T47D (cell line): ENCODE data around the gene CERS5.
"Not testable (repeated sequence)": the region's sequence is repeated elsewhere in the genome, so short reads cannot be mapped to it uniquely, and the experiment has no call there.

Source experiments
- DNase-seq, 2 experiments: peaks; one replicate each; pipeline versions ENCODE4 v3.0.0 to v3.0.0-alpha.2; 2011 to 2012; ENCODE audit warnings: low read depth in 1 of 2, low spot score in 1 of 2
- JUND ChIP-seq: IDR thresholded peaks from 2 replicates; pipeline ENCODE4 v1.6.1; 2012; ENCODE audit warnings: low read depth
- in situ Hi-C: cut with HindIII; loops from 2 replicates; pipeline ENCODE4 v1.10.0; 2016; ENCODE audit warnings: low sequenced_read_pairs, low pct_unique_long_range_greater_than_20kb

Gene CERS5

DNA sequence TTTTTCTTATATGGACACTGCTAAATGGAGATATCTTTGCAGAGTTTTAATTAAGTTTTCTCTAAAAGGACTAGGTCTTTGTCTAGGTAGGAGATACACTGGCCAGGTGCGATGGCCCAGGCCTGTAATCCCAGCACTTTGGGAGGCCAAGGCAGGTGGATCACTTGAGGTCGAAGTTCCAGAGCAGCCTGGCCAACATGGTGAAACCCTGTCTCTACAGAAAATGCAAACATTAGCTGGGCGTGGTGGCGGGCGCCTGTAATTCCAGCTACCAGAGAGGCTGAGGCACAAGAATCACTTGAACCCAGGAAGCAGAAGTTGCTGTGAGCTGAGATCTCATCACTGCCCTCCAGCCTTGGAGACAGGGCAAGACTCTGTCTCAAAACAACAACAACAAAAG lies 17.1 kb upstream of the CERS5 start:
- no peak for TF ChIP-seq JUND
- no peak for DNase-seq
- in situ Hi-C loops: no loop called here

DNA sequence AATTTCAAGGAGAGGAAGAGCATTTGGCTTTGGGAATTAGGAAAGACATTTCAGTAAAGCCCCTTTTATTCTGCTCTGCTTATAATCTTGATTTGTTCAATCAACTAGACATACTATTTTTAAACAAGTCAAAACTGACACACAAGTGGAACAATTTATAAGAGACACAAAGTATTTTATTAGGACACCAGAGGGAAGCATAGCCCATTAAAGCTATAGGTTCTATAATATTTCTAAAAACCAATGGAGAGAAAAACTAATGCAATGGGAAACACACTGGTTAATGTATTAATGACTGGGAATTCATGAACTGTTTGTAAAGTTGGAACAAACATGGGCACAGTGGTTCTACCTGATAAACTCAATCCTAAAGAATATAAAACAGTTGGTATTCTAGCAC lies 15.3 kb upstream of the CERS5 start:
- in situ Hi-C loops: no loop called here
- TF ChIP-seq JUND: no peak
- peak in 1 of 2 experiments; percentile 61 for DNase-seq

DNA sequence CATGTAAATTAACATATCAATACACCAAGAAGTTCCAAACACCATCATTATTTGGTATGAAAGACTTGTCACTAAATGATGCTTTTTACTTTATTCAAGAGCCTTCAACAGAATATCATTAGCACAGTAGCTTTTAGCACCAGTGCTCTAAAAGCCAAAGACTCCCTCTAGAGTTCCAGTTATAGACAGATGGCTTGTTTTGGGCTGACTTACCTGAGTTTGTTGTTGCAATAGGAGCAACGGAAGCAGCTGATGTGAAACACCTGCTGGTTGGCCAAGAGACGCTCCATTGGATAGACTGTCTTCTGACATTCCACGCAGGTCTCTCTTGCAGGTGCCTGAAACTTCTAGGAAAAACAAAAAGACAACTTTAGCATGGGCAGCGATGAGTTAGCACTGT lies 14.5 kb upstream of the CERS5 start:
- in situ Hi-C loops: no loop called here
- no peak for TF ChIP-seq JUND
- DNase-seq: no peak

DNA sequence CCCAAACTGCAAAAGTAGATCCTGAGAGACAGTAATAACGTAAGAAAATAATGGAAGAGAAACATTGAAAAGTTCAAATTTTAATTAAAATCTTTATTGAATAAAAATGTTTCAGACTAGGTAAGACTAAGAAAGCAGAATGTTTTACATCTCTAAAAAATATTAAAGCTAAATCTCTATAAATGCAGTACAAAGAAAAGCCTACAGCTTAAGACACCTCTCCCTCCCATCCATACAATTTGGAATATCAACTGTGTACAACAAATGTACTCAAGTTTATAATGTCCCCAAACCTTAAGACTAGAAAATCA lies 8.5 kb upstream of the CERS5 start:
- no peak for DNase-seq
- in situ Hi-C loops: no loop called here
- no peak for TF ChIP-seq JUND

DNA sequence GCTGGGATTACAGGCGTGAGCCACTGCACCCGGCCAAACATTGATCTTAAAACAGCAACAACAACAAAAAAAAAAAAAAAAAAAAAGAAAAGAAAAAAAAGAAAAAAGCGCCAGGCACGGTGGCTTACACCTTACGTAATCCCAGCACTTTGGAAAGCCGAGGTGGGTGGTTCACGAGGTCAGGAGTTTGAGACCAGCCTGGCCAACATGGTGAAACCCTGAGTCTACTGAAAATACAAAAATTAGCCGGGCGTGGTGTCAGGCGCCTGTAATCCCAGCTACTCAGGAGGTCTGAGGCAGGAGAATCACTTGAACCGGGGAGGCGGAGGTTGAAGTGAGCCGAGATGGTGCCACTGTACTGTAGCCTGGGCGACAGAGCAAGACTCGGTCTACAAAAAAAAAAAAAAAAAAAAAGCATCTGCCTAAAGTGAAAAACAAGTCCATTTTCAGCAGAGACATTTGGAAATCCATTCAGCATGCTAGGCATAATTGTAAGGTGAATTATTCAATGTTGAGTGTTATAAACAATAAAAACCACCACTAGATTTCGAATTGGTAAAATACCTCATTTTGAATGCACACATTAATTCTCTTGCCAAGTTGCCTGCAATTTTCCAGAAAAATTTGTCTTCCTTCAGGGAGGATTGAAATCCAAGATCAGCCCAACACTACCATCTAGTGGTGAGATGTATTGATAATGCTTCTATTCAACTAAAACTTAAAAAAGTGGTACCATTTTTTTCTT lies 8.0 kb upstream of the CERS5 start:
- TF ChIP-seq JUND: no peak
- in situ Hi-C loops: no loop called here
- DNase-seq: peak in 1 of 2 experiments; percentile 81

DNA sequence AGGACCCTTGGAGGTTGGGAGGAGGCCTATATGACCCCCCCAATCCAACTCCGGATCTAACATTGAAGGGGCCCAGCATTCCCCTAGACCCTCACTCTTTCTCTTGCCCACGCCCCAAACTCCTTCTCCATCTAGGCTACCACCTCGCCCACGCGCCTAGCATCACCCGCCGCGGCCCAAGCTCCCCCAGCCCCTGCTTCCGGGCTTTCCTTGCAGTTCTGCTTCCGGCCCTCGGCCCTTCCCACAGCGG lies 445 bp downstream of the CERS5 start:
- no peak for DNase-seq
- in situ Hi-C loops: no loop called here
- no peak for TF ChIP-seq JUND

DNA sequence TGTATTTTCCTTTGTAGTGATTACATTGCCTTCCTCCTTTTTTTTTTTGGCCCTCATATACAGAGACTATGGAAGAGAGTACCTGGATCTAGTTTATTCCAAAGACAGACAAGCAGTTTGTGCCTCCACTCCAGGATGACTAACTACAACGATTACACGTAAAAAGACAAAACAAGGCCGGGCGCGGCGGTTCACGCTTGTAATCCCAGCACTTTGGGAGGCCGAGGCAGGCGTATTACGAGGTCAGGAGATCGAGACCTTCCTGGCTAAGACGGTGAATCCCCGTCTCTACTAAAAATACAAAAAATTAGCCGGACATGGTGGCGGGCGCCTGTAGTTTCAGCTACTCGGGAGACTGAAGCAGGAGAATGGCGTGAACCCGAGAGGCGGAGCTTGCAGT lies 2.2 kb downstream of the CERS5 start:
- no peak for TF ChIP-seq JUND
- no peak for DNase-seq
- in situ Hi-C loops: no loop called here

DNA sequence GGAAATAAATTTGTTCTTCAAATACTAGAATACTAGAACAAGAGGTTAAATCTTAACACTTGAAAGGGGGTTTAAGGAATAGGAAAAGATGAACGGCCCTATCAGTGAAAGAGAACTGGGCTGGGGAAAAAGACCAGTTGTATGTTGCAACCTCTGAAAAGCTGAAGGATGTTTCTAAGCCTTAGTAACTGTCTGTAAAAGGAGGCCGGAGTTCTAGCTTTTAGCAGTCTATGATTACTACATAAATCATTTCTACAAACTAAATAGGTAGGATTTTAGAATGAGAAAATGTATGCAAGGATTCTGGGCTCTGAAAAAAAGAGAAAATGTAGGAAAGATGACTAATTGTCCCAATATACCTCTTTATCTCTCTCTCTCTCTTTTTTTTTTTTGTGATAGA lies 4.9 kb downstream of the CERS5 start:
- no peak for DNase-seq
- TF ChIP-seq JUND: no peak
- in situ Hi-C loops: no loop called here

DNA sequence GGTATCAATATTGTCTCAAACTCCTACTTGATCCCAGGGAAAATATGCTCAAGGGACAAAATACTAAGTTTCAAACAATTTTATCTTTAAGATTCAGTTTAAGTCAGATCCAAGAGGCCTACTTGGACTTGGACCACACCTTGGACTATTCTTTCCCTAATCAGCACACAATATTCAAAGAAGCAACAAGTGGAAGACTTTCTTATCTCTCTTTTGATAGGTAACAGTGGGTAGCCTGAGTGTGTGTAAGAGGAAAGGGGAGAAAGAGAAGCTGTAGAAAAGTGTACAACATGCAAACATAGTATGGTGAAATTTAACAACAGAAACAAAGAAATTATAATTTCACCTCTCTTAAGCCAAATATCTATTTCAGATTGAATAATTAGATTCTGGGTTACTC lies 6.5 kb downstream of the CERS5 start:
- DNase-seq: no peak
- in situ Hi-C loops: no loop called here
- TF ChIP-seq JUND: no peak

DNA sequence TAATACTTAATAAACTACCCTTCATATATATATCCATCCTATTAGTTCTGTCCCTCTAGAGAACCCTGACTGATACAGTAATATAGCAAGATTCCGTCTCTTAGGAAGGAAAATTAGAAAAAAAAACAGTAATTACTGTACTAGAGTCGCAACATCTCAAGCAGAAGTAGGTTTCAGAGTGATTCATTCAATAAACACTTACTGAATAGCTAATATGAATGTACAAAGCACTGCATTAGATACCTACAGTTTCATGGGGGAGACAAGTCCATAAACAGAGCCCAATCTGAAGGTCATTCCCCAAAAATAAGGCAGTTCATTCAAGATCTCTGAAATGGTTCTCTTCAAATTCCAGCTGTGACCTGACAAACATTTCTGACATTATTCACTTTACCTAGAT lies 9.9 kb downstream of the CERS5 start:
- no peak for TF ChIP-seq JUND
- in situ Hi-C loops: no loop called here
- DNase-seq: no peak

DNA sequence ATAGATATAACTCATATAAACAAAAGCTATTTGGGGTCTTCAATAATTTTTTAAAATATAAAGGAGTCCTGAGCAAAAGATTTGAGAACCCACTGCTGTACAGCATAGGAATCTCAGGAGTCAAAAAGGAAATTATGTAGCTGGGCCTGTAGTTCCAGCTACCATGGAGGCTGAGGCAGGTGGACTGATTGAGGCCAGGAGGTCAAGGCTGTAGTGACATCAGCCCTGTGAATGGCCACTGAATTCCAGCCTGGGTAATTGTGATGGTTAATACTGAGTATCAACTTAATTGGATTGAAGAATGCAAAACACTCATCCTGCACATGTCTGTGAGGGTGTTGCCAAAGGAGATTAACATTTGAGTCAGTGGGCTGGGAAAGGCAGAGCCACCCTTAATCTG lies 10.5 kb downstream of the CERS5 start:
- DNase-seq: no peak
- TF ChIP-seq JUND: no peak
- in situ Hi-C loops: no loop called here

DNA sequence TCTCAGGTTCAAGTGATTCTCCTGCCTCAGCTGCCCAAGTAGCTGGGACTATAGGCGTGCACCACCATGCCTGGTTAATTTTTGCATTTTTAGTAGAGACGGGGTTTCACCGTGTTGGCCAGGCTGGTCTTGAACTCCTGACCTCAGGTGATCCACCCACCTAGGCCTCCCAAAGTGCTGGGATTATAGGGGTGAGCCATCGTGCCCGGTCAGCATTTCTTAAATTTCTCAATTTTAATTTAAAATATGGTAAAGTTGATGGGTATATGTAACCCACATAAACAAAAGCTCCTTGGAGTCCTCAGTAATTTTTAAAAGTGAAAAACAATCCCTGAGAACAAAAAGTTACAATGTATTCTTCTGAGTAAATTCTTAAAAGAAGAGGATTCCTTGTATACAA lies 12.2 kb downstream of the CERS5 start:
- in situ Hi-C loops, DNase-seq: not testable (repeated sequence)

DNA sequence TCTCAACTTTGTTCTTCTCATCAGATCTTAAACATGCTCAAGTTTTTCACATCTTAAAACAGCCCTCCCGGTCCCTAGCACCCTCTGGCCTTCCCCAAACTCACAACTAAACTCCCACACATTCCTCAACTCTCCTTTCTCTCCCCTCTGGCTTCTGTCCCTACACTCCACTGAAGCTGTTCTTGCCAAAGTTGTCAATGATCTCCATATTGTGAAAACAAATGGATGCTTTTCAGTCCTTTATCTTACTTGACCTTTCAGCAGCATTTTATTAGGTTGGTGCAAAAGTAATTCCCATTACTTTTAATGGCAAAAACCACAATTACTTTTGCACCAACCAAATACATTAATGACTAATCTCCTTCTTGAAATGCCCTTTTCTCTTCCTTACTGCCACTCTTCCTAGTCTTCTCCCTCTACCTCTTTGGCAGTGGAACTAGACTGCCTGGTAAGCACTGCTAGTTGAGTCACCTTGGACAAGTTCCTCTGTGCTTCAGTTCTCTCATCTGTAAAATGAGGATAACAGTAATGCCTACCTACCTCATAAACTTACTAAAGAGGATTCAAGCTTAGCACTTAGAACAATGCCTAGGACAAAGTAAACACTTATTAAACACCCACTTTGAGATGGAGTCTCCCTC lies 16.0 kb downstream of the CERS5 start:
- no peak for TF ChIP-seq JUND
- no peak for DNase-seq
- in situ Hi-C loops: no loop called here

DNA sequence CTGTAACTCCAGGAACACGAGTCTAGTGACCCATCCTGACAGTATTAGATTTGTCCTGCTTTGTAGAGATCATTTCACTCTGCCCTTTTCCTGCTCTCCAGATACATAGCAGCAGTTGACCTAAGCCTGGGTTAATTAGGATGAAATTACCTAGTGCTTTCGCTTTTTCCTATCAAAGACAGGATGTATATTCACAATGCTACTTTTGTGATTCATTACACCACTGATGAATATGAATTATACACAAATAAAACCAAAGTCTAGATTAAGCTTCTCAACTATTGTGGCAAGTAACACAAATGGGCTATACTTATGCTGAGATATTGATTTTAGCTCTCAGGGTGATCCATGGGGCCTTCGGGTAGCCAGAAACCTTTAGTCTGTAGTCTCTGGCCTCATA lies 17.9 kb downstream of the CERS5 start:
- TF ChIP-seq JUND: no peak
- in situ Hi-C loops: no loop called here

DNA sequence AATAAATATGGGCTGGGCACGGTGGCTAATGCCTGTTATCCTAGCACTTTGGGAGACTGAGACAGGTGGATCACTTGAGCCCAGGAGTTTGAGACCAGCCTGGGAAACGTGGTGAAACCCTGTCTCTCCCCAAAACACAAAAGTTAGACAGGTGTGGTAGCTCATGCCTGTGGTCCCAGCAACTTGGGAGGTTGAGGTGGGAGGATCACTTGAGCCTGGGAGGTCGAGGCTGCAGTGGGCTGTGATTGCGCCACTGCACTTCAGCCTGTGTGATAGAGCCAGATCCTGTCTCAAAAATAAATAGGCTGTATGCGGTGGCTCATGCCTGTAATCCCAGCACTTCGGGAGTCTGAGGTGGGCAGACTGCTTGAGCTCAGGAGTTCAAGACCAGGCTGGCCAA lies 19.2 kb downstream of the CERS5 start:
- DNase-seq, in situ Hi-C loops: not testable (repeated sequence)

More for the DNA sequence above, 17.9 kb downstream of the CERS5 start:
- DNase-seq: no peak
